ENCODE results near the gene GGCX. TPM values are rescaled to one million over a fixed set of nuclear protein-coding genes. Genes with fewer than 3 reads are reported as not detected.
A peak's percentile ranks its signal among the peaks of the same experiment; 100 is the strongest.

GGCX gene
- total RNA-seq, 2 experiments from 2014 or later = 22.9 to 27.6 TPM

- Mint-ChIP-seq H3K27ac (no peak overlapping the region), H3K36me3 (ENCODE audit: low read depth) (peaks cover 2% of the 10 kb centered on the region), H3K4me1 (ENCODE audit: low read depth) (peaks cover 41% of the 10 kb centered on the region), H3K9me3 (no peaks in the 10 kb centered on the region), H3K27me3 (no peaks in the 10 kb centered on the region), H3K4me3 (no peak overlapping the region)
- ChIA-PET POLR2A (interaction anchor here (0.7 to 1.7 kb wide), 2 partner anchors 11 to 29 kb away, joined by 3 to 4 read pairs; partner anchors contain the start of gene GGCX), CTCF (no interaction called here)
- ATAC-seq (ENCODE audit: poor library complexity) (no peak), DNase-seq (no peak)
- no peaks in the 10 kb centered on the region for H3K27me3 ChIP-seq (ENCODE audit: control insufficient read depth in 1 of 2, insufficient read depth in 2 of 2, low read length in 2 of 2)
- no peaks in the 10 kb centered on the region for H3K36me3 ChIP-seq (ENCODE audit: insufficient read depth, low read length)
- H3K4me3 ChIP-seq (ENCODE audit: low read length) = no peak overlapping the region
- no peaks in the 10 kb centered on the region for H3K9me3 ChIP-seq (ENCODE audit: control insufficient read depth in 1 of 2, insufficient read depth in 1 of 2, low read length in 2 of 2)
- peaks cover 42% of the 10 kb centered on the region for H3K4me1 ChIP-seq (ENCODE audit: insufficient read depth, low read length)
- intact Hi-C loops (cut with DNase I, micrococcal nuclease) = loop anchor here in 1 of 2 experiments (10.0 kb wide), 1 partner anchor 515 kb away; the partner anchor contains the start of genes POLR1A and PTCD3
- no peak overlapping the region for H3K27ac ChIP-seq (ENCODE audit: low read depth in 1 of 2, low read length in 2 of 2)
- no peak for TF ChIP-seq CTCF (IDR thresholded peaks at IDR 0.05)
Observed at GRCh38 chr2:85589982-85590791, 28.9 kb upstream of the GGCX start.

- Histone ChIP-seq H3K36me3 (ENCODE audit: insufficient read depth, low read length) (no peaks in the 10 kb centered on the region), H3K9me3 (ENCODE audit: control insufficient read depth in 1 of 2, insufficient read depth in 1 of 2, low read length in 2 of 2) (no peaks in the 10 kb centered on the region), H3K27ac (ENCODE audit: low read depth in 1 of 2, low read length in 2 of 2) (no peak overlapping the region), H3K27me3 (ENCODE audit: control insufficient read depth in 1 of 2, insufficient read depth in 2 of 2, low read length in 2 of 2) (no peaks in the 10 kb centered on the region), H3K4me3 (ENCODE audit: low read length) (no peak overlapping the region), H3K4me1 (ENCODE audit: insufficient read depth, low read length) (peaks cover 40% of the 10 kb centered on the region)
- Mint-ChIP-seq H3K36me3 (ENCODE audit: low read depth) (no peaks in the 10 kb centered on the region), H3K4me1 (ENCODE audit: low read depth) (peaks cover 37% of the 10 kb centered on the region), H3K27ac (no peak overlapping the region), H3K27me3 (no peaks in the 10 kb centered on the region), H3K4me3 (no peak overlapping the region), H3K9me3 (no peaks in the 10 kb centered on the region)
- POLR2A ChIA-PET = no interaction called here
- CTCF ChIA-PET = interaction anchor here (1.4 kb wide), 1 partner anchor 24 kb away, joined by 3 read pairs; no protein-coding TSS in a partner anchor
- intact Hi-C loops (cut with DNase I, micrococcal nuclease) = no loop called here
- no peak for TF ChIP-seq CTCF (IDR thresholded peaks at IDR 0.05)
- DNase-seq (no peak), ATAC-seq (ENCODE audit: poor library complexity) (no peak)
Observed at GRCh38 chr2:85589181-85589580, 27.9 kb upstream of the GGCX start.

- ATAC-seq (ENCODE audit: poor library complexity) (no peak), DNase-seq (no peak)
- no peaks in the 10 kb centered on the region for H3K36me3 ChIP-seq (ENCODE audit: insufficient read depth, low read length)
- intact Hi-C loops (cut with DNase I, micrococcal nuclease) = no loop called here
- H3K4me1 Mint-ChIP-seq (ENCODE audit: low read depth) = peaks cover 38% of the 10 kb centered on the region
- no peaks in the 10 kb centered on the region for H3K9me3 Mint-ChIP-seq
- no peaks in the 10 kb centered on the region for H3K27me3 Mint-ChIP-seq
- H3K27ac ChIP-seq (ENCODE audit: low read depth in 1 of 2, low read length in 2 of 2) = no peak overlapping the region
- TF ChIP-seq CTCF (IDR thresholded peaks at IDR 0.05) = no peak
- no peaks in the 10 kb centered on the region for H3K27me3 ChIP-seq (ENCODE audit: control insufficient read depth in 1 of 2, insufficient read depth in 2 of 2, low read length in 2 of 2)
- POLR2A ChIA-PET = interaction anchor here (1.7 to 2.1 kb wide), 2 partner anchors 11 to 20 kb away, joined by 4 to 8 read pairs; partner anchors contain the start of gene VAMP8
- no peaks in the 10 kb centered on the region for H3K9me3 ChIP-seq (ENCODE audit: control insufficient read depth in 1 of 2, insufficient read depth in 1 of 2, low read length in 2 of 2)
- H3K27ac Mint-ChIP-seq = peak overlapping the region; percentile 6
- CTCF ChIA-PET = interaction anchor here (1.4 kb wide), 1 partner anchor 23 kb away, joined by 3 read pairs; no protein-coding TSS in a partner anchor
- H3K4me3 Mint-ChIP-seq = peak overlapping the region; percentile 57
- peaks cover 42% of the 10 kb centered on the region for H3K4me1 ChIP-seq (ENCODE audit: insufficient read depth, low read length)
- no peak overlapping the region for H3K4me3 ChIP-seq (ENCODE audit: low read length)
- peaks cover 4% of the 10 kb centered on the region for H3K36me3 Mint-ChIP-seq (ENCODE audit: low read depth)
Observed at GRCh38 chr2:85588645-85589044, 27.4 kb upstream of the GGCX start.

All from CD4-positive, alpha-beta T cell (primary cell).